Prostate gland (tissue), 2 donors: ENCODE measurements around the gene CPEB2.

Experiments
- CTCF ChIP-seq, 4 experiments: fragments of 200-600 bp in 2 of 4; fragments of 450-650 bp in 2 of 4; sonication (generic) in 2 of 4; IDR thresholded peaks; 1 replicate in 3 of 4; 2 replicates in 1 of 4; pipeline ENCODE4 v1.5.1; 2016 to 2019; ENCODE audit warnings: antibody characterized with exemption in 4 of 4, mild to moderate bottlenecking in 2 of 4, moderate library complexity in 2 of 4
- POLR2A ChIP-seq: fragments of 450-650 bp; IDR thresholded peaks from one replicate; pipeline ENCODE4 v1.6.1; 2016; ENCODE audit warnings: antibody characterized with exemption, mild to moderate bottlenecking
- POLR2AphosphoS5 ChIP-seq: sonication (generic); formaldehyde crosslinking; IDR thresholded peaks from one replicate; pipeline ENCODE4 v1.6.1; 2017; ENCODE audit warnings: antibody characterized with exemption

- TF ChIP-seq CTCF (IDR thresholded peaks at IDR 0.05), result no peak
- TF ChIP-seq POLR2A, result no peak
- no peak for TF ChIP-seq POLR2AphosphoS5
Observed at GRCh38 chr4:15110120-15110571, 107.9 kb downstream of the CPEB2 start.
